Naive thymus-derived CD8-positive, alpha-beta T cell (primary cell): ENCODE data around the gene OR6P1. TPM values are rescaled to one million over a fixed set of nuclear protein-coding genes. Genes with fewer than 3 reads are reported as not detected.

Source experiments
- ATAC-seq, 2 donors: fragments of 150-1000 bp; cut with Tn5 transposase in 1 of 2; sonication (Bioruptor Pico), chemical (Tn5 transposase) in 1 of 2; 1 replicate in 1 of 2; 2 replicates in 1 of 2; pipeline ENCODE4 v1.10.0; 2021; ENCODE audit warnings: mild to moderate bottlenecking in 2 of 2, moderate library complexity in 2 of 2
- POLR2A ChIA-PET: fragments of 350-600 bp; sonication (Branson Sonifier 250); formaldehyde crosslinking; loops from one replicate; lab custom pipeline; 2021; ENCODE audit warnings: antibody characterized with exemption; lab: Charles Lee
- DNase-seq, 10 donors: peaks; one replicate each; pipeline versions ENCODE4 v3.0.0 to v3.0.0-alpha.2; 2020 to 2022
- H3K27ac Mint-ChIP-seq, 10 donors: one replicate each; pipeline ENCODE4 v1.8.0; 2020 to 2022; ENCODE audit warnings: mild to moderate bottlenecking in 10 of 10, mixed read lengths in 10 of 10, moderate library complexity in 4 of 10, inconsistent platforms in 1 of 10
- H3K27me3 Mint-ChIP-seq, 5 donors: one replicate each; pipeline ENCODE4 v1.8.0; 2021 to 2022; ENCODE audit warnings: mixed read lengths in 5 of 5
- H3K36me3 Mint-ChIP-seq, 3 donors: one replicate each; pipeline ENCODE4 v1.8.0; 2020 to 2022; ENCODE audit warnings: mixed read lengths in 3 of 3, mild to moderate bottlenecking in 2 of 3, inconsistent platforms in 1 of 3
- H3K4me1 Mint-ChIP-seq, 4 donors: one replicate each; pipeline ENCODE4 v1.8.0; 2021 to 2022; ENCODE audit warnings: mixed read lengths in 4 of 4
- H3K4me3 Mint-ChIP-seq, 10 donors: one replicate each; pipeline ENCODE4 v1.8.0; 2020 to 2022; ENCODE audit warnings: mild to moderate bottlenecking in 10 of 10, mixed read lengths in 10 of 10, moderate library complexity in 6 of 10, inconsistent platforms in 1 of 10
- H3K9me3 Mint-ChIP-seq, 9 donors: one replicate each; pipeline ENCODE4 v1.8.0; 2020 to 2022; ENCODE audit warnings: mixed read lengths in 9 of 9, mild to moderate bottlenecking in 3 of 9, inconsistent platforms in 1 of 9, moderate library complexity in 1 of 9
- polyA plus RNA-seq, 3 donors: library from polyadenylated mRNA; unstranded; fragments of 300-500 nt; fragmentation: Illumina TruSeq; gene quantifications; one replicate each; pipeline ENCODE4 v1.2.3, GENCODE V29; 2021
- total RNA-seq, 8 experiments: library from RNA in 2 of 8; stranded (reverse) in 2 of 8; gene quantifications; one replicate each; pipeline ENCODE4 v1.2.3 and lab custom pipeline; 2021 to 2026

OR6P1 gene
- total and polyA plus RNA-seq, 5 experiments from 2014 or later = not detected

DNA sequence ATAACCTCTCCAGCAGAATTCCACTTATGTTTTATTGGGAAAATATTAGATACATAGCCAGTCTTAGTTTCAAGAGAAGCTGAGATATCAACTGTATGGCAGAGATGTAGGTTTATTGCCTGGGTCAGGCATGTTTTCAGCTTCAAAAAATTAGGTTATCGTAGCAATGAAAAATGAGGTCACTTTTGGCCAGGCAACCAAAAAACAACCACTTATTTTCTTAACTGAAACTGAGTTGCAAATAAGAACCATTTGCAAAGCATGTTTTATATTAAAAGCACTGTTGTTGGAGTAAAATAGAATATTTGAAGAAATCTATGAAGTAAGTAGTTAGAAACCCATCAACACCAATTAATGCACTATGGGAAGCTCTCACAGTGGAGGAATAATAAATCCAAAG, 10.7 kb downstream of the OR6P1 start:
- peaks cover 0 to 11% (median 0%) of the 10 kb centered on the region in 4 donors for H3K4me1 Mint-ChIP-seq
- H3K27ac Mint-ChIP-seq = peak overlapping the region in 1 of 10 donors; percentile 14
- POLR2A ChIA-PET = no interaction called here
- H3K4me3 Mint-ChIP-seq = no peak overlapping the region
- ATAC-seq (no peak), DNase-seq (no peak)
- H3K36me3 Mint-ChIP-seq = no peaks in the 10 kb centered on the region
- peaks cover 6 to 29% (median 9%) of the 10 kb centered on the region in 5 donors for H3K27me3 Mint-ChIP-seq
- peaks cover 0 to 9% (median 0%) of the 10 kb centered on the region in 9 donors for H3K9me3 Mint-ChIP-seq

DNA sequence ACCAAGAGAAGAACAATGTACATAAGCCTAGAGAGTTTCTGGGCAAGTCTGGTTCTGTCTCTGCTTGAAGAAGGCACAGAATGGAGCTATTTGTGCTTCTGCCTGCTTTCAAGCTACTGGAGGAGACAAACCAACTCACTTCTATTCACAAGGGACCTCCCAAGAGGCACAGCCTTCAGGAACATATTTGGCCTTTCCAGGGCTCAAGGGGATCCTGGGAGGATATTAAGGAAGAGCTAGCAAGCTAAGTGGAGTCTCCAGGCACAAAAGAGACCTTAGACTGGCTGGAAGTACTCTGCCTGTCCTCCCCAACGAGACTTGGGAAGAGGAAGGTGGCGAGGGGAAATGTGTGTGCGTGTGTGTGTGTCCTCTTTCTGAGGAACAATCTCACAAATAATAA, 16.0 kb downstream of the OR6P1 start, which contains the start of gene OR6Y1:
Gene OR6Y1, minus strand, starts transcription at position 54 of the 400 bp plus-strand sequence. CDS start 6,300 bp downstream, outside the sequence.
- Mint-ChIP-seq H3K27ac (no peak within 1 kb of the TSS), H3K36me3 (no peaks in the 10 kb centered on the region), H3K4me3 (no peak within 1 kb of the TSS), H3K27me3 (peaks cover 4 to 35% (median 6%) of the 10 kb centered on the region in 5 donors), H3K4me1 (no peaks in the 10 kb centered on the region), H3K9me3 (no peaks in the 10 kb centered on the region)
- no peak for ATAC-seq
- DNase-seq = no peak
- POLR2A ChIA-PET = no interaction called here

GRCh38 chr1:158552296-158552695, 18.1 kb downstream of the OR6P1 start:
- Mint-ChIP-seq H3K27ac (no peak overlapping the region), H3K27me3 (peaks cover 11 to 45% (median 13%) of the 10 kb centered on the region in 5 donors), H3K4me3 (no peak overlapping the region), H3K9me3 (no peaks in the 10 kb centered on the region), H3K4me1 (no peaks in the 10 kb centered on the region), H3K36me3 (no peaks in the 10 kb centered on the region)
- ATAC-seq (no peak), DNase-seq (no peak)
- POLR2A ChIA-PET = no interaction called here

DNA sequence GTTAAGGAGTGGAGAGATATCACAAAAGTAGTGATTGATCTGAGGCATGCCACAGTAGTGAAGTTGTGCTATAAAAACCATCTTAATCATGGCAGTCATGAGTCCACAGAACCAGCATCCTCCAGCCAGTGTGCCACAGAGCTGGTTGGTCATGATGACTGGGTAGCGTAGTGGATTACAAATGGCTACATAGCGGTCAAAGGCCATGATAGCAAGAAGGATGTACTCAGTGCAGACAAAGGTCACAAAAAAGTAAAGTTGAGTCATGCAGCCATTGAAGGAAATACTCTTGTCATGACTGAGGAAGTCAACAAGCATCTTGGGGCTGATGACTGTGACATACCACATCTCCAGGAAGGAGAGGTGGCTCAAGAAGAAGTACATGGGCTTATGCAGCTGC, 22.8 kb downstream of the OR6P1 start:
- H3K36me3 Mint-ChIP-seq = no peaks in the 10 kb centered on the region
- ATAC-seq (no peak), DNase-seq (no peak)
- H3K9me3 Mint-ChIP-seq = peaks cover 0 to 2% (median 0%) of the 10 kb centered on the region in 9 donors
- H3K27me3 Mint-ChIP-seq = peaks cover 14 to 38% (median 17%) of the 10 kb centered on the region in 5 donors
- no peaks in the 10 kb centered on the region for H3K4me1 Mint-ChIP-seq
- H3K27ac Mint-ChIP-seq = no peak overlapping the region
- no peak overlapping the region for H3K4me3 Mint-ChIP-seq
- POLR2A ChIA-PET = no interaction called here

DNA sequence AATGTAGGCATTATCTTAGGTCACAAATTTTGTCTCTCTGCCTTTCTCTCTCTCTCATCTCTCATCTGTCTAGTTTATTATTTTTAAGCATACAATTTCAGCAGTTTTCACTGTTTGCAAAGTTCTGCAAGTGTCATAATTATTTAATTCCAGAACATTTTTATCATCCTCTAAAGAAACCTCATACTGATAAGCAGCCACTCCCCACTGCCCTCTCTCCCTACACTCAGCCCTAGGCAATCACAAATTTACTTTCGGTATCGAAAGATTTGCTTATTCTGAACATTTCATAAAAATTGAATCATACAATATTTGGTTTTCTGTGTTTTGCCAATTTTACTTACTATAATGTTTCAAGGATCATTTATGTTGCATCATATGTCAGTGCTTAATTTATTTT, 32.8 kb downstream of the OR6P1 start:
- no peak overlapping the region for H3K27ac Mint-ChIP-seq
- H3K9me3 Mint-ChIP-seq = no peaks in the 10 kb centered on the region
- no peak overlapping the region for H3K4me3 Mint-ChIP-seq
- no peak for DNase-seq
- POLR2A ChIA-PET = no interaction called here
- no peaks in the 10 kb centered on the region for H3K4me1 Mint-ChIP-seq
- peaks cover 0 to 4% (median 0%) of the 10 kb centered on the region in 5 donors for H3K27me3 Mint-ChIP-seq
- no peak for ATAC-seq
- no peaks in the 10 kb centered on the region for H3K36me3 Mint-ChIP-seq

DNA sequence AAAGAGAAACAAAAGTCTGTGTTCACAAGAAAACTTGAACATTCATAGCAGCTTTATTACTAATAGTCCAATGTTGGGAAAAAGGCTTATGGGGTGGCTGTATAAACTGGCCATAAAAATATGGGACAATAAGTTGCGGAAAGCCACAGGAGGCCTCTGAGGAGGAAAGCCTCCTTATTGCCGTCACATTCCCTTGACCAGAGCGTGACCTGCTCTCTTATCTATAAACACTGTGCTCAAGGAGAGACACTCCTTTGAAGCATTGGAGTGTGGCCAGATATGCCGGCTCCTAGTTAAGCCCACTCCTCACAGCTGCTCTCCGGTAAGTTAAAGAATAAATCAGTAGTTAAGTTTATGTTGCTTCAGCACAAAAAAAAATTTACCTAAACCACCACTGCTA, 35.9 kb downstream of the OR6P1 start:
- no peak for DNase-seq
- H3K27ac Mint-ChIP-seq = no peak overlapping the region
- no peak for ATAC-seq
- H3K4me1 Mint-ChIP-seq = no peaks in the 10 kb centered on the region
- H3K36me3 Mint-ChIP-seq = no peaks in the 10 kb centered on the region
- no peak overlapping the region for H3K4me3 Mint-ChIP-seq
- POLR2A ChIA-PET = no interaction called here
- H3K9me3 Mint-ChIP-seq = peaks cover 0 to 2% (median 0%) of the 10 kb centered on the region in 9 donors
- H3K27me3 Mint-ChIP-seq = peaks cover 0 to 13% (median 4%) of the 10 kb centered on the region in 5 donors

- peaks cover 8 to 51% (median 12%) of the 10 kb centered on the region in 5 donors for H3K27me3 Mint-ChIP-seq
- no peaks in the 10 kb centered on the region for H3K4me1 Mint-ChIP-seq
- H3K9me3 Mint-ChIP-seq = peaks cover 0 to 25% (median 15%) of the 10 kb centered on the region in 9 donors
- POLR2A ChIA-PET = no interaction called here
- no peak overlapping the region for H3K4me3 Mint-ChIP-seq
- peak in 3 of 10 donors; percentile 8 to 13 (median 9) for DNase-seq
- ATAC-seq = no peak
- peaks cover 0 to 19% (median 0%) of the 10 kb centered on the region in 3 donors for H3K36me3 Mint-ChIP-seq
- H3K27ac Mint-ChIP-seq = no peak overlapping the region
These were observed 43.1 kb downstream of the OR6P1 start for GRCh38 chr1:158527190-158527815.

DNA sequence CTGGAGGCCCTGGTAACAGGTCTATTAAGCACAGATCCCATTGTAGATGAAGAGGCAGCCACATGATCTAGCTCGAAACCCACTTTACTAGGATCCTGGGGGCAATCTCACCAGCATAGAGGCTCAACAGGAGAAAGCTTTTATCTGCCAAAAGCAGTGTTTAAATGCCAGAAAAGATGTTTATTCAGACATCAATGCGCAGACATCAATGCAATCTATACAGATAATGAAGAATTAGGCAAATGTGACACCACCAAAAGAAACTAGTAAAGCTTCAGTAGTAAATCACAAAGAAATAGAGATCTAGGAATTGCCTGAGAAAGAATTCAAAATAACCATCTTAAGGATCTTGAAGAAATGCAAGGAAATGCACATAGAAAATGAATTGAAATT, 48.7 kb downstream of the OR6P1 start:
- Mint-ChIP-seq H3K27ac (no peak overlapping the region), H3K4me3 (no peak overlapping the region), H3K36me3 (peaks cover 0 to 3% (median 0%) of the 10 kb centered on the region in 3 donors), H3K27me3 (peaks cover 5 to 28% (median 8%) of the 10 kb centered on the region in 5 donors), H3K9me3 (peaks cover 0 to 12% (median 2%) of the 10 kb centered on the region in 9 donors), H3K4me1 (no peaks in the 10 kb centered on the region)
- DNase-seq = no peak
- no peak for ATAC-seq
- POLR2A ChIA-PET = interaction anchor here (0.6 kb wide), 1 partner anchor 51 kb away, joined by 3 read pairs; no protein-coding TSS in a partner anchor

DNA sequence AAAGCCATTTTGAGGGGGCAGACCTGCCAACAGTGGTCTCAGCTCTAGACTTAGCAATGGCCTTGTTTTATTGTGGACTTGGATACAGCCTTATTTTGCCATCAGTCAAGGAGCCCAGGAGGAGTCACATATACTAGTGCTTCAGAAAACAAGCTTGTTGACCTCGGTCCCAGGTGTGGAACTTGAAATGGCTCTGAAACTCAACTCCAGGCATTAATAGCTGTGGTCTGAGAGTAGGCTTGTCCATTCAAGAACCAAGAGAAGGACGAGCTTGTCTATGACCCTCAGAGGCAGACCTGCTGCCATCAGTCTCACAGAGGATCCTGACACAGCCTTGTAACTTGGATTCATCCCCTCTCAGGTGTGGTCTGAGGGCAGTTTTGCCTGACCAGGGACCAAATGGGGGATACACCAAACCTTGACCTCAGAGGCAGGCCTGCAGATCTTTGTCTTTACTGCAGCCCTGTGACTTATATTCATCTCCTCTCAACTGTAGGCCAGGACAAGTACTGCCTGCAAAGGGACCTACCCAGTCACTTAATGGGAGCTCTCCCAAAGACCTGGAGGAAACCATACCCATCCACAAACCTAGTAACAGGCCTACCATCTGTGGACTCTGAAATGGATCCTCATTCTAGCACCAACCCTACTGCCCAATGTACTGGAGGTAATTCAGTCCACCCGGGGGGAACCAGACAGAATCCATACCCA, 49.3 kb downstream of the OR6P1 start:
- no peaks in the 10 kb centered on the region for H3K4me1 Mint-ChIP-seq
- H3K4me3 Mint-ChIP-seq = no peak overlapping the region
- H3K9me3 Mint-ChIP-seq = peaks cover 0 to 12% (median 0%) of the 10 kb centered on the region in 9 donors
- DNase-seq (no peak), ATAC-seq (no peak)
- H3K36me3 Mint-ChIP-seq = no peaks in the 10 kb centered on the region
- POLR2A ChIA-PET = no interaction called here
- H3K27ac Mint-ChIP-seq = no peak overlapping the region
- H3K27me3 Mint-ChIP-seq = peaks cover 5 to 28% (median 8%) of the 10 kb centered on the region in 5 donors

DNA sequence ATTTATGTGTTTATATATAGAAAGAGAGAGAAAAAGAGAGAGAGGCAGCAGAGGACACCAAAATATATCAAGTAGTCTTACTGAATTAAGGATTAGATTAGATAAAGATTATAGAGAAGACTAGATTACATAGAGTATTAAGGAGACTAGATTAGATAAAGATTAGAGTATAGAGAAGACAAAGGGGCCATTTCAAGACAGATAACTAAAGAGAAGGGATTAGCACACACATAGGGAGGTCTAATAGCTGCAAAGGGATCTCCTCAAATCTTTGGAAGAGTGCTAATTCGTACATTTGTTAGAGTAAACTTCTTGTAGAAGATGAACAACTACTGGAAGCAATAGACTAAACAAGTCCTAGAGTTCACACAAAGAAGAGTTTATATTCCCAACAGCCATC, 50.4 kb downstream of the OR6P1 start:
- H3K4me1 Mint-ChIP-seq = no peaks in the 10 kb centered on the region
- no peak overlapping the region for H3K27ac Mint-ChIP-seq
- no peaks in the 10 kb centered on the region for H3K36me3 Mint-ChIP-seq
- peaks cover 0 to 10% (median 0%) of the 10 kb centered on the region in 9 donors for H3K9me3 Mint-ChIP-seq
- POLR2A ChIA-PET = no interaction called here
- ATAC-seq = no peak
- no peak overlapping the region for H3K4me3 Mint-ChIP-seq
- H3K27me3 Mint-ChIP-seq = peaks cover 4 to 31% (median 8%) of the 10 kb centered on the region in 5 donors
- no peak for DNase-seq

- H3K4me3 Mint-ChIP-seq = no peak overlapping the region
- H3K4me1 Mint-ChIP-seq = no peaks in the 10 kb centered on the region
- H3K27ac Mint-ChIP-seq = no peak overlapping the region
- ATAC-seq (no peak), DNase-seq (no peak)
- POLR2A ChIA-PET = no interaction called here
- H3K36me3 Mint-ChIP-seq = no peaks in the 10 kb centered on the region
- peaks cover 0 to 1% (median 0%) of the 10 kb centered on the region in 9 donors for H3K9me3 Mint-ChIP-seq
- peaks cover 0 to 15% (median 7%) of the 10 kb centered on the region in 5 donors for H3K27me3 Mint-ChIP-seq
These were observed 53.4 kb downstream of the OR6P1 start for GRCh38 chr1:158516966-158517365.
